Myocyte (in vitro differentiated cells): ENCODE measurements around the gene ARID3A. TPM values are rescaled to one million over a fixed set of nuclear protein-coding genes. Genes with fewer than 3 reads are reported as not detected.

Source experiments
- DNase-seq: peaks from one replicate; pipeline ENCODE4 v3.0.0-alpha.2; 2012; ENCODE audit warnings: low read depth
- total RNA-seq: library from RNA; depleted of rRNA; stranded (reverse); fragments of >200 nt; gene quantifications from 2 replicates; pipeline ENCODE4 v1.2.3, GENCODE V29; 2014

The ARID3A gene
- total RNA-seq, 1 donor from 2014 or later: 3.2 TPM

GRCh38 chr19:911197-912033 is 14.4 kb upstream of the ARID3A start:
- DNase-seq: no peak

GRCh38 chr19:912181-913079 is 13.4 kb upstream of the ARID3A start:
- no peak for DNase-seq

DNA sequence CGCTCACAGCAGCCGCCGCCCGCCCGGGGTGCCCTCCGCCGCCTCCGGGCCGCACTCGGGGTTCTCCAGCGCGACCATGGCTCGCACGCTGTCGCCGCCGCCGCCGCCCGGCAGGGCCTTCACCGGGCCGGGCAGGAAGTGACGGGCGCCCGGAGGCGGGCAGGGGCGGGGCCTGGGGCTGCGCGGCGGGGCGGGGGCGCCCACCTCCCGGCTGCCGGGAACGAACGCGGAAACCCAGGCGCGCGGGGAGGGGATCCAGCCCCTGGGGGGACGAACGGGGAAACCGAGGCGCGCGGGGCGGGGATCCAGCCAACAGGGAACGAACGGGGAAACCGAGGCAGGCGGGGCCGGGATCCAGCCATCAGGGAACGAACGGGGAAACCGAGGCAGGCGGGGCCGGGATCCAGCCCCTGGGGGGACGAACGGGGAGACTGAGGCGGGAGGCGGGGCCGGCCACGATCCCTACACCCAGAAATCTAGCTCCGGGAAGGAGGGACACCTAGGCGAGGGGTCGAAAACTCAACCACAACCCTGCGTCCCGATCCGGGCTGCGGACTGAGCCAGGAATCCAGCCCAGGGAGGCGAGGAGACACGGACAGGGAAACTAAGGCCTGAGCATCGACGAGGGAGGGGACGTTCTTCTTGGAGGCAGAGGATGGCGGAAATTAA is 12.6 kb upstream of the ARID3A start, which contains the start of gene R3HDM4:
Gene R3HDM4 (minus strand): TSS at position 140 of the 669 bp plus-strand sequence. CDS start 62 bp downstream, at position 78.
- DNase-seq: peak; percentile 61

DNA sequence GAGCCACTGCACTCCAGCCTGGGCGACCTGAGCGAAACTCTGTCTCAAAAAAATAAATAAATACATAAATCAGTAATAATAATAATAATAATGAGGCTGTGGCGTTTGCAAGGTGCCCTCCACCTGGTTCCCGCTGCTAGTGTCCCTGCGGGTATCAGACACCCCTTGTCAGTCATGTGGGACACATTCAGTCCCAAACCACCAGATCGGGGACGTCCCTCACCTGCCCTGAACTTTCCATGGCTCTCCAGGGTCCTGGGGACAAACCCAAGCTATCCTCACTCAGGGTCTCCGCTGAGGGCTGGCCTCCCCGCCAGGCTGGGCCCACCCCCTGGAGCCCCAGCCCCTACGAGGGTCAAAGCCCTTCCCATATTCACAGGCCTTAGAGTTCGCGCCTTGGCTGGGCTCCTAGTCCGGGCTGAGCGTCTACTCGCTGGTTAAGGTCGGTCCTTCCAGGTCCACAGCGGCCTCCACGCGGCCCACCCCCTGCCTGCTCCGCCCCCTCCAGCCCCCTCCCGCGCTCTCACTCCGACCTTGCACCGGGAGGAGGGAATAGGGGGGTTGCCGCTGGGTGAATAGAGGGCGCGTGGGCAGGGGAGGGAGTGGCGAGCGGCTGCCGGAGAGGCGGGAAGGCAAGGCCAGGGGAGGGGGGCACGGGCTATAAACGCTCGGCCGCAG is 9.1 kb upstream of the ARID3A start:
- no peak for DNase-seq

GRCh38 chr19:917323-918151 is 8.3 kb upstream of the ARID3A start, which contains the start of gene KISS1R:
TSS of gene KISS1R (plus strand) at chr19:917333. CDS start at chr19:917503, 170 bp downstream.
- DNase-seq: no peak

DNA sequence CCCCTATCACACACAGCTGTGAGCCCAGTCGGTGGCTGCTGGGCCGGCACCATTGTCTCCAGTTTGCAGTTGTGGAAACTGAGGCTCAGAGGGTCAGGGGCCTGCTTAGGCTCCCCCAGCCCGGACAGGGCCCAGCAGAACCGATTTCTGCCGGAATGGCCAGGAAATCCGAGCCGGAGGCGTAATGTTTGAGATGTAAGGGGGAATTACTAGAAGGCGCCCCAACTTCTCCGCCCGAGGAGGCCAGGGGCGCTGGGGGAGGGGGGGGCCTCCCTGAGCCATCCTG is 7.7 kb upstream of the ARID3A start:
- no peak for DNase-seq

- no peak for DNase-seq
Measured at GRCh38 chr19:918481-919198, 7.2 kb upstream of the ARID3A start.

DNA sequence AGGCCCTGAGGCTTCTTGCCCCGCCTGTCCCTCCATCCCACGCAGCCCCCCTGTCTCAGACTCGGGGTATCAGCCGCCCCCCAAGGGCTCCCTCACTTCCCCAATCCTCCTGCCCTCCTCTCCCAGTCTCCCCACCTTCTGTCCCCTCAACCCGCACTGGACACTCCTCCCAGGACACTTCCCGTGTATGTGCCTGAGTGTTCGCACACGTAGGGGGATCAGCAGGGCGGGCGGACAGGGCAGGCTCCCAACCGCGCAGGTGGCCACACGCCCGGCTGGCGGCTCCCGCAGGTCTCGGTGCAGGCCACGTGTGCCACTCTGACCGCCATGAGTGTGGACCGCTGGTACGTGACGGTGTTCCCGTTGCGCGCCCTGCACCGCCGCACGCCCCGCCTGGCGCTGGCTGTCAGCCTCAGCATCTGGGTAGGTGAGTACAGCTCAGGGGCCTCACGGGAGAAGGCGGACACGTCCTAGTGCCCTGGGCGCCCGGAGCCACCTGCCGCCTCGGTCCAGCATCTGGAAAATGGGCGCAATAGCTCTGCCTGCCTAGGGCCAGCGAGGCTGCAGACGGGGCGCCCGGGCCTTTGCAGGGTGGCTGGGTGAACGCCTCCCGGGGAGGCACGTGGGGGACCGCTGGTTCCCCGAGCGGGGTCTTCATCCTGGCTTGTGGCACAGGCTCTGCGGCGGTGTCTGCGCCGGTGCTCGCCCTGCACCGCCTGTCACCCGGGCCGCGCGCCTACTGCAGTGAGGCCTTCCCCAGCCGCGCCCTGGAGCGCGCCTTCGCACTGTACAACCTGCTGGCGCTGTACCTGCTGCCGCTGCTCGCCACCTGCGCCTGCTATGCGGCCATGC is 6.4 kb upstream of the ARID3A start:
- DNase-seq: no peak

GRCh38 chr19:920051-920864 is 5.6 kb upstream of the ARID3A start:
- no peak for DNase-seq

DNA sequence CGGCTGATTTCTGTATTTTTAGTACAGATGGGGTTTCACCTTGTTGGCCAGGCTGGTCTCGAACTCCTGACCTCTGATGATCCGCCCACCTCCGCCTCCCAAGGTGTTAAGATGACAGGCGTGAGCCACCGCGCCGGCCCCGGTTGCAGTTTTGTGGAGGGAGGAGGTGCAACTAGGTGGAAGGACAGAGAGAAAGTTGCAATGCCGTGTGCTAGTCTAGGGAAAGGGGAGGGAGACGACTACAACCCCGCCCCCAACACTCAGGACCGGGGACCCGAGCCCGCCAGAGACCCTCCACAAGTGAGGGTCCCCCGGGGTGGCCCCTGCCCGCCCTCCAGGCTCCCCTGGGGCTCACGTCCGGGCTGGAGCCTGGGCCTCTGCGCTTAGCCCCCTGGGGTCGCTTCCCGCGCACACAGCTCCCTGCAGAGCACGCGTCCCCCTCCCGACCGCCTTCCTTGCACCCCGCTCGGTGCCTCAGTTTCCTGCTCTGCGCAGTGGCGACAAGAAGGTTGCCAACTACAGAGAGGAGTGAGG is 1.2 kb upstream of the ARID3A start:
- no peak for DNase-seq

DNA sequence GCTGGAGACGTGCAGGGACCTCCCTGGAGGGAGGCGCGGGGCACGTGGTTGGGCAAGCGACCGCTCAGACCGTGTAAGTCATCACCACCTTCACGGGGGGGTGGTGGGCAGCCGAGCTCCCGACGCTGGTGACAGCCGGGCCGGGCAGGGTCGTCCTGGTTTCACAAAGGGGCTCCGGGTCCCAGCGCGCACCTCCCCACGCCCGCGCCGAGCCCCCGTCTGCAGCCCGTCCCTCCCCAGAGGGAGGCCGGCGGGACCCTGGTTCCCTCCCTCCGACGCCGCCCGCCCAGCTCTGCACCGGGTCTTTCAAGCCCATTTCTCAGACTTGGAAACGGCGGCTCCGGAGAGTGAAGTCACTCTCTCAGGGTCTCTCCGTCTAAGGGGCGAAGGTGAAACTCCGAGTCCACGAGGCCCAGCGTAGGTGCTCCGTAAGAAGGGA is 729 bp upstream of the ARID3A start:
- DNase-seq: no peak

DNA sequence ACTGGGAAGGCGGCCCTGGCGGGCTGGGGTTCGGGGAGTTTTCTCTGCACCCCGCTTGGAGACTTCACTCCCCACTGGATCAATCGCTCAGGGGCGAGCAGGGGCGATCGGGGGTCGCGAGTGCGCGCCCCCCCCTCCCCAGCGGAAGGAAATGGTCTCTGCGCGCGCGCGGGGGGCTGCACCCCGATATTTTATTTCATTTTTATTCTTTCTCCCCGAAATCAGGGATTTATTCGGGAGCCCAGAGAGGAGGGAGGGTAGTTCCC is 421 bp downstream of the ARID3A start:
- DNase-seq: no peak

GRCh38 chr19:926589-927350 is 935 bp downstream of the ARID3A start:
- peak; percentile 24 for DNase-seq

DNA sequence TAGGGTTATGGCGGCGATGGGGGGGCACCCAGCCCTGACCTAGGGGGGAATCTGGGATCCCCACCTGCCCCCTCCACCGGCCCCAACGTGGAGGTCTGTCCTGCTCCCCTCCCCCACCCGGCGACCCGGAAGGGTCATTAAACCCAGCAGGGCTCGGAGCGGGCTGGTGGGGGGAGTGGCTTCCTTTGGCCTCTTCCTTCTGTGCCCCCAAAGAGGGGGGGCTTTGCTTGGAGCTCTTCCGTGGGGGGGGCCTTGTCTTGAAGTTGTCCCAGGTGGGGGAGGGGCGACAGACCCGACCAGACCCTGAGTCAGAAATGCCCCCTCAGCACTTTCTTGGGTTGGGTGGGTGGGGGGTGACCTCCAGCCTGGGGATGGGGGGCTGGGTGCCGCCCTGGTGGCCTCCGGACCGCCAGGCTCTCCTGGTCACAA is 1.5 kb downstream of the ARID3A start:
- DNase-seq: no peak

GRCh38 chr19:927780-928401 is 2.1 kb downstream of the ARID3A start:
- DNase-seq: no peak

- no peak for DNase-seq
Measured at GRCh38 chr19:928471-929202, 2.8 kb downstream of the ARID3A start.
